Bronchial epithelial cell (primary cell): ENCODE measurements around the gene KRTAP5-4. TPM values are rescaled to one million over a fixed set of nuclear protein-coding genes. Genes with fewer than 3 reads are reported as not detected.
"Not testable (repeated sequence)": the region's sequence is repeated elsewhere in the genome, so short reads cannot be mapped to it uniquely, and the experiment has no call there.

Experiments used
- DNase-seq: peaks from one replicate; pipeline ENCODE4 v3.0.0-alpha.2; 2010; ENCODE audit warnings: low read depth
- FAIRE-seq: peaks from 2 replicates; lab custom pipeline; 2011; peaks lifted over from hg19 to GRCh38; lab: Jason Lieb, UNC
- H3K27me3 ChIP-seq: 2 replicates; pipeline ENCODE4 v1.5.1; 2011; ENCODE audit warnings: low read length; ENCODE audit not compliant: control insufficient read depth, insufficient read depth
- H3K36me3 ChIP-seq: 2 replicates; pipeline ENCODE4 v1.5.1; 2011; ENCODE audit warnings: low read length; ENCODE audit not compliant: control insufficient read depth, insufficient read depth
- H3K4me3 ChIP-seq: 2 replicates; pipeline ENCODE4 v1.5.1; 2011; ENCODE audit warnings: mild to moderate bottlenecking, low read depth, low read length, control low read depth
- total RNA-seq: library from RNA; depleted of rRNA; stranded (reverse); fragments of >200 nt; gene quantifications from 2 replicates; pipeline ENCODE4 v1.2.1, GENCODE V29; 2014
- TF ChIP-seq, protein P1 (sequence below): IDR thresholded peaks from 2 replicates; pipeline ENCODE4 v1.5.1; 2011; ENCODE audit warnings: mild to moderate bottlenecking, moderate library complexity, low read length, control low read depth, inconsistent platforms; ENCODE audit not compliant: insufficient read depth, severe bottlenecking

The KRTAP5-4 gene
- total RNA-seq, 1 donor from 2014 or later: not detected

DNA sequence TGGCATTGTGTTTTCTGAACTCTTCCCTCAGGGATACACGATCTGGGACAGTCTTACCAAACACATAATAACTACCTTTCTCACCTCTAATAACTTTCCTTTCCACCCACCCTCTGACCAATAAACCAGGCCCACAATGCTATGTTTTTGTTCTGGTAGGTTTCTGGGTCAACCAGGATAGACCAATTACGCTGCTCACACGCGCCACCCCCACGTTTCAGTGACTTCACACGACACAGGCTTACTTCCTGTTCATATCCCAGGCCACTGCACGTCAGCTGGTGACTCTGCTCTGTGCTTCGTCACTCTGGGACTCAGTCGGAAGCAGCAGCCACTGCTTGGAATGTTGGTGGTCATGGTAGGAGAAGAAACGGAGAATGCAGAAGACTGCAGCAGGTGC, 2.5 kb downstream of the KRTAP5-4 start:
- Histone ChIP-seq H3K36me3 (no peaks in the 10 kb centered on the region), H3K4me3 (no peak overlapping the region), H3K27me3 (peaks cover 3% of the 10 kb centered on the region)
- TF ChIP-seq, protein P1, sequence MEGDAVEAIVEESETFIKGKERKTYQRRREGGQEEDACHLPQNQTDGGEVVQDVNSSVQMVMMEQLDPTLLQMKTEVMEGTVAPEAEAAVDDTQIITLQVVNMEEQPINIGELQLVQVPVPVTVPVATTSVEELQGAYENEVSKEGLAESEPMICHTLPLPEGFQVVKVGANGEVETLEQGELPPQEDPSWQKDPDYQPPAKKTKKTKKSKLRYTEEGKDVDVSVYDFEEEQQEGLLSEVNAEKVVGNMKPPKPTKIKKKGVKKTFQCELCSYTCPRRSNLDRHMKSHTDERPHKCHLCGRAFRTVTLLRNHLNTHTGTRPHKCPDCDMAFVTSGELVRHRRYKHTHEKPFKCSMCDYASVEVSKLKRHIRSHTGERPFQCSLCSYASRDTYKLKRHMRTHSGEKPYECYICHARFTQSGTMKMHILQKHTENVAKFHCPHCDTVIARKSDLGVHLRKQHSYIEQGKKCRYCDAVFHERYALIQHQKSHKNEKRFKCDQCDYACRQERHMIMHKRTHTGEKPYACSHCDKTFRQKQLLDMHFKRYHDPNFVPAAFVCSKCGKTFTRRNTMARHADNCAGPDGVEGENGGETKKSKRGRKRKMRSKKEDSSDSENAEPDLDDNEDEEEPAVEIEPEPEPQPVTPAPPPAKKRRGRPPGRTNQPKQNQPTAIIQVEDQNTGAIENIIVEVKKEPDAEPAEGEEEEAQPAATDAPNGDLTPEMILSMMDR: no peak
- FAIRE-seq (no peak), DNase-seq (no peak)

DNA sequence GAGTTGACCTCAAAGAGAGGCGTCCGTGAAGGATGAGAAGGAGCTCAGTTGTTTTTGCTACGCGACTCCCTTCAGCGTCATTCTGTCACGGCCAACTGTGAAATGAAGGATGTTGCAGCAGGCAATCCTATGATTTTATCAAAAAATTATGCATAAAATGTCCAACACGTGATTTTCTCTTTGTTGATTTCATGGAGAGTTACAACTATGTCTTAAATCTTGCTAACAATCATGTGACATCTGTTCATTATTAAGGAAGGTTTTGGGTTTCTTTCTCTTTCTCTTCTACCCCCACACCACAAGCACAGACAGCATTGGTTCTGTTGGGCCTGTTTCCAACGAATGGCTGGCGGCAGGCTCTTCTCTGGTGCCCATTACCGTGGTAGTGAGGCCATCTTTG, 3.7 kb downstream of the KRTAP5-4 start:
- FAIRE-seq (no peak), DNase-seq (no peak)
- H3K27me3 ChIP-seq: peaks cover 3% of the 10 kb centered on the region
- TF ChIP-seq, protein P1: no peak
- H3K36me3 ChIP-seq: no peaks in the 10 kb centered on the region
- H3K4me3 ChIP-seq: no peak overlapping the region

DNA sequence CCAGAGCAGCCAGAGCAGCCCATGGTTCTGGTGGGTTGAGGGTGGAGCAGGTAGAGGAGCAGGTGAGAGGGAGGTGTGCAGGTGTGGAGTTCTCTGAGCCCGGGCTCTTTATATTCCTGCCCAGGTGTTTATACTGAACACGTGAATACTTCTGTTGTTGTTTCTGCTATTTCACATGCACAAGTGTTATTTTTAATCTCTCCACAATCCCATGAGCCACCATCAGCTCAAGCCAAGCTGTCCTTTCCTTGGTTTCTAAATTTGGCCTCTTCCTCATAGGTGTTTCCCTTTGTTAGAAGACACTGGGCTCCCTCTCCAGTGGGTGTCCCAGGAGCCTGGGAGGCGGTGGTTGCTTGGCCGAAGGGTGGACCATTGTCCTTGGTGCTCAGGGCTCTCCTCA, 13.6 kb downstream of the KRTAP5-4 start, which contains the start of gene KRTAP5-3:
Gene KRTAP5-3, minus strand, starts transcription at position 101 of the 400 bp plus-strand sequence. Its CDS starts 78 bp downstream, at position 23.
- TF ChIP-seq, protein P1: no peak
- DNase-seq (no peak), FAIRE-seq (no peak)
- Histone ChIP-seq H3K27me3 (peaks cover 7% of the 10 kb centered on the region), H3K4me3 (no peak within 1 kb of the TSS), H3K36me3 (no peaks in the 10 kb centered on the region)

DNA sequence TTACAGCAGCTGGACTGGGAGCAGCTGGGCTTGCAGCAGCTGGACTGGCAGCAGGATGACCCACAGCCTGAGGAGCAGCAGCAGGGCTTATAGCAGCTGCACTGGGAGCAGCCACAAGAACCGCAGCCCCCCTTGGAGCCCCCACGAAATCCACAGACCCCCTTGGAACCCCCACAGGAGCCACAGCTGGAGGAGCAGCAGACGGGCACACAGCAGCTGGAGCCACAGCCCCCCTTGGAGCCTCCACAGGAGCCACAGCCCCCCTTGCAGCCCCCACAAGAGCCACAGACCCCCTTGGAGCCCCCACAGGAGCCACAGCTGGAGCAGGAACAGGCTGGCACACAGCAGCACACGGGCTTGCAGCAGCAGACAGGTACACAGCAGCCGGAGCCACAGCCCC, 14.0 kb downstream of the KRTAP5-4 start:
- H3K27me3 ChIP-seq, H3K4me3 ChIP-seq, FAIRE-seq, H3K36me3 ChIP-seq, DNase-seq: not testable (repeated sequence)

DNA sequence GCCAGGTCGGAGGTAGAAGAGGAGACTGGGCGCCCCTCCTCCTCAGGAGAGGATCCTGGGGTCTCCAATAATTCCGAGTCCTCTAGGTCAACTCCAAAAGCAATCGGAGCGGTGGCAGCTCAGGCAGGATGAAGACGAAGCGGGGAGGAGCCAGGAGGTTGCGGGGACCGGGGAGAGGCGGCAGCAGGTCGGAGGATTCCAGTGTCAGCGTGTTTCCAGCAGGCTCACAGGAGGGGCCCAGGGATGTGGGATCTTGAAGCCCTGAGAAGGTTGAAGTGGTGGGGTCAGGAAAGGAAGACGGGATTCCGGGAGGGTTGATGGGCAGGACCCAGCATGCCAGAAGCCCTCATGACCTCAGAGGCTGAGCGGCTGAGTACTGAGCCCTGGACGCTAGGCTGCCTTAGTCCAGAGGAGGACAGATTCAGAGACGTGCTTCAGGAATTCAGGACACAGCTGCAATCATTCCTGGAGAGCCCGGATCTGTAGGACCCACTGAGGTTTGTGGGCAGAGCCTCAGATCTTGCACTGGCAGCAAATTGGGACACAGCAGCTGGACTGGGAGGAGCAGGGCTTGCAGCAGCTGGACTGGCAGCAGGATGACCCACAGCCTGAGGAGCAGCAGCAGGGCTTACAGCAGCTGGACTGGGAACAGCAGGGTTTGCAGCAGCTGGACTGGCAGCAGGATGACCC, 14.6 kb downstream of the KRTAP5-4 start:
- FAIRE-seq, H3K27me3 ChIP-seq, H3K36me3 ChIP-seq, H3K4me3 ChIP-seq: not testable (repeated sequence)
- DNase-seq: peak; percentile 15

DNA sequence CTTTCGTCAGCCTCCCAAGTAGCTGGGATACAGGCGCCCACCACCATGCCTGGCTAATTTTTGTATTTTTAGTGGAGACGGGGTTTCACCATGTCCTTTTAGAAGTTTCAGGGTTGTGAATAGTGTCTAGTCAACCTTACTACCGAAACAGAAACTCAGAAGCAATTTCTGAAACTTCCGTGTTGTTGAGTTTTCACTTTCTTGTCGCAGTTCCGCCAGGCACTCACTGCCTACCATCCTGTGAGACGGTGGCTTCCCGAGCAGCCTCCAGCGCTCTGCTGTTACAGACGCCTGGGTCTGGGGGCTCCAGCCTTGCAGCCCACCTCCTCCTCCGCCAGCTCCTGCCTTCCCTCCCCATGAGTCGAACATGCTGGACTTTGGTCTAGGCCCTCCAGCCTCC, 16.0 kb downstream of the KRTAP5-4 start:
- H3K36me3 ChIP-seq, FAIRE-seq, H3K27me3 ChIP-seq, H3K4me3 ChIP-seq, DNase-seq: not testable (repeated sequence)

DNA sequence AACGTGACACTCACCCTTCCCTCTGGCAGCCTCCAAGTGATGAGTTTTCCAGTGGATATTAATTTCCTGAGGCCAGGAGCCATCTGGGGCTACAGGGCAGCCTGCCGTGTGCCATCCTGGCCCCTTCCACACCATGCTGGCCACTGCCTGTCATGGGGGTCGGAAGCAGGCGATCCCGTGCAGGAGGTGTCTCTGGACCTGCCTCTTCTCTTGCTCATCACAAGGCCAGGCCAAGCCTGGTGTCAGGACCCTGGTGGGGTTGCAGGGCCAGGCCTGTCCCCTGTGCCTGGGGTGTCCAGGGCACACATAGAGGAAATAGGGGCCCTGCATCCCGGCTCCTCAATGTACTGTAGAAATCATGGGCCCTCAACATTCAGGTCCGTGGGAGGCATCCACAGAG, 17.2 kb downstream of the KRTAP5-4 start:
- FAIRE-seq (no peak), DNase-seq (no peak)
- TF ChIP-seq, protein P1: no peak
- peaks cover 7% of the 10 kb centered on the region for H3K27me3 ChIP-seq
- H3K36me3 ChIP-seq: no peaks in the 10 kb centered on the region
- no peak overlapping the region for H3K4me3 ChIP-seq
